ENCODE measurements around the gene DGAT2.

Gene DGAT2

DNA sequence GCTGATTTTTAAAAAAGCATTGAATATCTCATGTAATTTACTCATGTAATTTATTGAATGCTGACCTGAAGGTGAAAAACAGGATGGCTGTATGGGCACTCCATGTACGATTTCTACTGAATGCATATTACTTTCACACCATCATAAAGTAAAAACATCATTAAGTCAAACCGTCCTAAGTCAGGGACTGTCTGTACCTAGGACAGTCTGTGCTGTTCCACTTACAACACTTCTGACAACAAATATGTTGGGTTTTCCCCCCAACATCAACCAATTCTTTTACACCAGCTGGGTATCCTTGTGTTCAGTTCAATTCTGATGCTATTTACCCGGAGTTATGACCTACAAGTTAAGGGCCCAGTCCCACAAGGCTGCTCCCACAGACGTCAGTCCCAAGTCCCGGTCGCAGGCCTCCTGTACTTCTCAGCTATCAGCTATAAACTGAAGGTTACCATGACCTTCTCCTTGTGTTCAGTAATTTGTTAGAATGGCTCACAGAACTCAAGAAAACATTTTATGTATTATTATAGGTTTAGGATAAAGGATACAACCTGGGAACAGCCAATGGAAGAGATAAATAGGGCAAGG is 63.4 kb downstream of the DGAT2 start (continued):
- TF ChIP-seq, protein P1, sequence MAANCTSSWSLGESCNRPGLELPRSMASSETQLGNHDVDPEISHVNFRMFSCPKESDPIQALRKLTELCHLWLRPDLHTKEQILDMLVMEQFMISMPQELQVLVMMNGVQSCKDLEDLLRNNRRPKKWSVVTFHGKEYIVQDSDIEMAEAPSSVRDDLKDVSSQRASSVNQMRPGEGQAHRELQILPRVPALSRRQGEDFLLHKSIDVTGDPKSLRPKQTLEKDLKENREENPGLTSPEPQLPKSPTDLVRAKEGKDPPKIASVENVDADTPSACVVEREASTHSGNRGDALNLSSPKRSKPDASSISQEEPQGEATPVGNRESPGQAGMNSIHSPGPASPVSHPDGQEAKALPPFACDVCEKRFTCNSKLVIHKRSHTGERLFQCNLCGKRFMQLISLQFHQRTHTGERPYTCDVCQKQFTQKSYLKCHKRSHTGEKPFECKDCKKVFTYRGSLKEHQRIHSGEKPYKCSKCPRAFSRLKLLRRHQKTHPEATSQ (tag by site-specific recombination; IDR thresholded peaks at IDR 0.05): no peak
- TF ChIP-seq ZFP3 (tag by site-specific recombination; IDR thresholded peaks at IDR 0.05; ENCODE audit: low read depth): no peak

GRCh38 chr11:75834728-75835127 is 66.2 kb downstream of the DGAT2 start:
- Histone ChIP-seq H3K4me3 (ENCODE audit: low read depth, low read length) (no peak overlapping the region), H3K4me1 (ENCODE audit: control insufficient read depth, insufficient read depth, low read length) (no peaks in the 10 kb centered on the region), H3K36me3 (ENCODE audit: control insufficient read depth in 2 of 2, insufficient read depth in 1 of 2, low read length in 2 of 2) (no peaks in the 10 kb centered on the region), H3K27ac (ENCODE audit: extremely low read depth, low read depth, low read length) (no peak overlapping the region), H3K9me3 (ENCODE audit: control insufficient read depth, insufficient read depth, low read depth, low read length) (no peaks in the 10 kb centered on the region)
- ChIA-PET CTCF (no interaction called here), POLR2A (no interaction called here)
- TF ChIP-seq ZNF223 (tag by site-specific recombination; IDR thresholded peaks at IDR 0.05) (no peak), ZNF768 (tag by site-specific recombination; IDR thresholded peaks at IDR 0.05) (no peak), PRDM1 (tag by site-specific recombination; IDR thresholded peaks at IDR 0.05) (no peak), ZNF529 (tag by site-specific recombination; IDR thresholded peaks at IDR 0.05; ENCODE audit: insufficient replicate concordance) (no peak), ZNF140 (tag by site-specific recombination; IDR thresholded peaks at IDR 0.05) (no peak), ZNF548 (tag by site-specific recombination; IDR thresholded peaks at IDR 0.05) (no peak), ZNF692 (tag by site-specific recombination; IDR thresholded peaks at IDR 0.05) (no peak), ZIC2 (tag by site-specific recombination; IDR thresholded peaks at IDR 0.05) (no peak), ZNF747 (tag by site-specific recombination; IDR thresholded peaks at IDR 0.05) (no peak), ZBTB6 (tag by site-specific recombination; IDR thresholded peaks at IDR 0.05) (no peak), ZNF701 (tag by site-specific recombination; IDR thresholded peaks at IDR 0.05) (no peak), ZNF660 (tag by site-specific recombination; IDR thresholded peaks at IDR 0.05) (no peak)
- TF ChIP-seq, protein P2, sequence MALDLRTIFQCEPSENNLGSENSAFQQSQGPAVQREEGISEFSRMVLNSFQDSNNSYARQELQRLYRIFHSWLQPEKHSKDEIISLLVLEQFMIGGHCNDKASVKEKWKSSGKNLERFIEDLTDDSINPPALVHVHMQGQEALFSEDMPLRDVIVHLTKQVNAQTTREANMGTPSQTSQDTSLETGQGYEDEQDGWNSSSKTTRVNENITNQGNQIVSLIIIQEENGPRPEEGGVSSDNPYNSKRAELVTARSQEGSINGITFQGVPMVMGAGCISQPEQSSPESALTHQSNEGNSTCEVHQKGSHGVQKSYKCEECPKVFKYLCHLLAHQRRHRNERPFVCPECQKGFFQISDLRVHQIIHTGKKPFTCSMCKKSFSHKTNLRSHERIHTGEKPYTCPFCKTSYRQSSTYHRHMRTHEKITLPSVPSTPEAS (tag by site-specific recombination; IDR thresholded peaks at IDR 0.05): no peak

GRCh38 chr11:75836417-75836816 is 67.8 kb downstream of the DGAT2 start:
- no peaks in the 10 kb centered on the region for H3K9me3 ChIP-seq (ENCODE audit: control insufficient read depth, insufficient read depth, low read depth, low read length)
- TF ChIP-seq ZIC2 (tag by site-specific recombination; IDR thresholded peaks at IDR 0.05): no peak
- TF ChIP-seq, protein P3, sequence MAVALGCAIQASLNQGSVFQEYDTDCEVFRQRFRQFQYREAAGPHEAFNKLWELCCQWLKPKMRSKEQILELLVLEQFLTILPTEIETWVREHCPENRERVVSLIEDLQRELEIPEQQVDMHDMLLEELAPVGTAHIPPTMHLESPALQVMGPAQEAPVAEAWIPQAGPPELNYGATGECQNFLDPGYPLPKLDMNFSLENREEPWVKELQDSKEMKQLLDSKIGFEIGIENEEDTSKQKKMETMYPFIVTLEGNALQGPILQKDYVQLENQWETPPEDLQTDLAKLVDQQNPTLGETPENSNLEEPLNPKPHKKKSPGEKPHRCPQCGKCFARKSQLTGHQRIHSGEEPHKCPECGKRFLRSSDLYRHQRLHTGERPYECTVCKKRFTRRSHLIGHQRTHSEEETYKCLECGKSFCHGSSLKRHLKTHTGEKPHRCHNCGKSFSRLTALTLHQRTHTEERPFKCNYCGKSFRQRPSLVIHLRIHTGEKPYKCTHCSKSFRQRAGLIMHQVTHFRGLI (tag by site-specific recombination; IDR thresholded peaks at IDR 0.05): no peak
- TF ChIP-seq ZNF302 (tag by site-specific recombination; IDR thresholded peaks at IDR 0.05; ENCODE audit: low read depth): no peak
- TF ChIP-seq ZNF311 (tag by site-specific recombination; IDR thresholded peaks at IDR 0.05; ENCODE audit: borderline replicate concordance): no peak
- TF ChIP-seq PRDM2 (tag by site-specific recombination; IDR thresholded peaks at IDR 0.05; ENCODE audit: borderline replicate concordance): no peak
- TF ChIP-seq ZNF157 (tag by site-specific recombination; IDR thresholded peaks at IDR 0.05): no peak
- TF ChIP-seq ZNF677 (tag by site-specific recombination; IDR thresholded peaks at IDR 0.05): no peak
- no peak for TF ChIP-seq ZNF660 (tag by site-specific recombination; IDR thresholded peaks at IDR 0.05)
- ChIA-PET CTCF (interaction anchor here (0.7 kb wide), 1 partner anchor 32 kb away, joined by 4 read pairs; no protein-coding TSS in a partner anchor), POLR2A (no interaction called here)
- H3K27ac ChIP-seq (ENCODE audit: extremely low read depth, low read depth, low read length): no peak overlapping the region
- no peaks in the 10 kb centered on the region for H3K36me3 ChIP-seq (ENCODE audit: control insufficient read depth in 2 of 2, insufficient read depth in 1 of 2, low read length in 2 of 2)
- H3K4me1 ChIP-seq (ENCODE audit: control insufficient read depth, insufficient read depth, low read length): peaks cover 5% of the 10 kb centered on the region
- H3K4me3 ChIP-seq (ENCODE audit: low read depth, low read length): no peak overlapping the region

Data from HEK293 (cell line).